GM23338 (cell line): ENCODE data around the gene CACNA2D2. TPM values are rescaled to one million over a fixed set of nuclear protein-coding genes. Genes with fewer than 3 reads are reported as not detected.

Experiments
- ATAC-seq: fragments of 200-7000 bp; cut with Tn5 transposase; 3 replicates; pipeline ENCODE4 v1.9.1; 2020
- DNase-seq: peaks from one replicate; pipeline ENCODE4 v3.0.0-alpha.2; 2015; ENCODE audit warnings: low spot score
- H2AFZ ChIP-seq: fragments of 200-600 bp; sonication (generic); 2 replicates; pipeline ENCODE4 v1.8.0; 2016; ENCODE audit warnings: antibody characterized with exemption, mild to moderate bottlenecking, moderate library complexity
- H3F3A ChIP-seq: fragments of 200-600 bp; sonication (generic); replicated peaks from 2 replicates; pipeline ENCODE4 v1.8.0; 2017; ENCODE audit warnings: antibody characterized with exemption, mixed run types, low read depth
- H3K27ac ChIP-seq: fragments of 200-600 bp; sonication (generic); 2 replicates; pipeline ENCODE4 v1.6.1; 2016; ENCODE audit warnings: low read depth
- H3K27me3 ChIP-seq: fragments of 200-600 bp; sonication (generic); 2 replicates; pipeline ENCODE4 v1.8.0; 2016; ENCODE audit warnings: mild to moderate bottlenecking, mixed run types, moderate library complexity; ENCODE audit not compliant: insufficient read depth
- H3K36me3 ChIP-seq: fragments of 200-600 bp; sonication (generic); 2 replicates; pipeline ENCODE4 v1.8.0; 2016; ENCODE audit warnings: mild to moderate bottlenecking; ENCODE audit not compliant: insufficient read depth
- H3K4me1 ChIP-seq: fragments of 200-600 bp; sonication (generic); 2 replicates; pipeline ENCODE4 v1.8.0; 2016; ENCODE audit warnings: mild to moderate bottlenecking, moderate library complexity; ENCODE audit not compliant: insufficient read depth
- H3K4me2 ChIP-seq: fragments of 200-600 bp; sonication (generic); 2 replicates; pipeline ENCODE4 v1.7.1; 2017; ENCODE audit warnings: mixed run types
- H3K4me3 ChIP-seq: fragments of 200-600 bp; sonication (generic); 2 replicates; pipeline ENCODE4 v1.6.1; 2016; ENCODE audit warnings: mixed run types
- H3K79me2 ChIP-seq: fragments of 200-600 bp; sonication (generic); replicated peaks from 2 replicates; pipeline ENCODE4 v1.8.0; 2017; ENCODE audit warnings: mild to moderate bottlenecking; ENCODE audit not compliant: insufficient read depth
- H3K9me2 ChIP-seq: fragments of 200-600 bp; sonication (generic); 2 replicates; pipeline ENCODE4 v1.8.0; 2017; ENCODE audit not compliant: insufficient read depth
- H4K20me1 ChIP-seq: fragments of 200-600 bp; sonication (generic); replicated peaks from 2 replicates; pipeline ENCODE4 v1.8.0; 2017; ENCODE audit warnings: mild to moderate bottlenecking; ENCODE audit not compliant: insufficient read depth
- H3K27ac Mint-ChIP-seq: 2 replicates; pipeline ENCODE4 v1.8.0; 2020; ENCODE audit warnings: inconsistent platforms, mild to moderate bottlenecking, moderate library complexity, mixed read lengths
- H3K27me3 Mint-ChIP-seq: 3 replicates; pipeline ENCODE4 v1.8.0; 2022; ENCODE audit warnings: low read depth, mild to moderate bottlenecking, moderate library complexity, mixed read lengths, inconsistent platforms; ENCODE audit not compliant: insufficient read depth, poor library complexity
- H3K36me3 Mint-ChIP-seq: 3 replicates; pipeline ENCODE4 v1.8.0; 2021; ENCODE audit warnings: low read depth, mild to moderate bottlenecking, inconsistent platforms, moderate library complexity, mixed read lengths
- H3K4me1 Mint-ChIP-seq: 3 replicates; pipeline ENCODE4 v1.8.0; 2020; ENCODE audit warnings: mild to moderate bottlenecking, inconsistent platforms, mixed read lengths
- H3K4me3 Mint-ChIP-seq: 3 replicates; pipeline ENCODE4 v1.8.0; 2021; ENCODE audit warnings: moderate library complexity, mild to moderate bottlenecking, inconsistent platforms, mixed read lengths
- H3K9me3 Mint-ChIP-seq: 3 replicates; pipeline ENCODE4 v1.8.0; 2020; ENCODE audit warnings: moderate library complexity, mild to moderate bottlenecking, inconsistent platforms, mixed read lengths
- CTCF ChIP-seq, 2 experiments: fragments of 200-600 bp in 1 of 2; sonication (generic) in 1 of 2; conservative IDR thresholded peaks; 2 replicates each; pipeline versions ENCODE4 v1.5.1 to v1.6.1; 2016 to 2017; ENCODE audit warnings: antibody characterized with exemption in 2 of 2, low read depth in 2 of 2, mild to moderate bottlenecking in 2 of 2, moderate library complexity in 1 of 2
- ETS1 ChIP-seq: IDR thresholded peaks from 2 replicates; pipeline ENCODE4 v1.6.1; 2016; ENCODE audit warnings: antibody characterized with exemption
- EZH2 ChIP-seq: fragments of 200-600 bp; sonication (generic); IDR thresholded peaks from one replicate; pipeline ENCODE4 v1.8.0; 2017; ENCODE audit warnings: antibody characterized with exemption, mild to moderate bottlenecking, low read depth; ENCODE audit not compliant: unreplicated experiment
- EZH2phosphoT487 ChIP-seq: fragments of 200-600 bp; sonication (generic); IDR thresholded peaks from one replicate; pipeline ENCODE4 v1.8.1; 2018; ENCODE audit warnings: antibody characterized with exemption; ENCODE audit not compliant: unreplicated experiment
- JUNB ChIP-seq: IDR thresholded peaks from one replicate; pipeline ENCODE4 v1.6.1; 2016; ENCODE audit warnings: antibody characterized with exemption; ENCODE audit not compliant: unreplicated experiment
- POLR2AphosphoS5 ChIP-seq: IDR thresholded peaks from 2 replicates; pipeline ENCODE4 v1.6.1; 2016; ENCODE audit warnings: antibody characterized with exemption, low read depth
- REST ChIP-seq: IDR thresholded peaks from one replicate; pipeline ENCODE4 v1.6.1; 2018; ENCODE audit warnings: antibody characterized with exemption; ENCODE audit not compliant: unreplicated experiment
- STAT1 ChIP-seq: IDR thresholded peaks from one replicate; pipeline ENCODE4 v1.6.1; 2016; ENCODE audit warnings: antibody characterized with exemption; ENCODE audit not compliant: unreplicated experiment
- ZNF114 ChIP-seq: fragments of 250-450 bp; sonication (Bioruptor Pico); IDR thresholded peaks from 2 replicates; pipeline ENCODE4 v1.5.0; 2020; ENCODE audit warnings: mild to moderate bottlenecking, moderate library complexity
- ZNF331 ChIP-seq: fragments of 250-450 bp; sonication (Bioruptor Pico); IDR thresholded peaks from 2 replicates; pipeline ENCODE4 v1.5.0; 2020; ENCODE audit warnings: low read depth, mild to moderate bottlenecking, moderate library complexity
- ZNF462 ChIP-seq: fragments of 250-450 bp; sonication (Bioruptor Pico); IDR thresholded peaks from 2 replicates; pipeline ENCODE4 v1.5.0; 2020; ENCODE audit warnings: mild to moderate bottlenecking, moderate library complexity
- polyA plus RNA-seq: library from polyadenylated mRNA; unstranded; fragments of >200 nt; fragmentation: Nextera tagmentation; extraction: Ambion mirVana; gene quantifications from 2 replicates; pipeline ENCODE4 v1.2.1, GENCODE V29; 2016
- total RNA-seq: library from RNA; depleted of rRNA; stranded (reverse); fragments of >200 nt; shearing (Covaris generic); gene quantifications from 2 replicates; pipeline ENCODE4 v1.2.3, GENCODE V29; 2014

Gene CACNA2D2
- total and polyA plus RNA-seq, 2 experiments from 2014 or later: 4.7 to 11.4 TPM

- H3K9me3 Mint-ChIP-seq: no peaks in the 10 kb centered on the region
- H3K4me1 Mint-ChIP-seq: peaks cover 40% of the 10 kb centered on the region
Observed at GRCh38 chr3:50484722-50485121, 18.7 kb downstream of the CACNA2D2 start.

More at GRCh38 chr3:50484722-50485121, 18.7 kb downstream of the CACNA2D2 start:
- Mint-ChIP-seq H3K36me3 (no peaks in the 10 kb centered on the region), H3K27ac (no peak overlapping the region; the same call in 1 of the 2 replicates), H3K27me3 (peaks cover 2% of the 10 kb centered on the region), H3K4me3 (no peak overlapping the region; the same call in 2 of the 3 replicates)
- no peak overlapping the region for H3K4me3 ChIP-seq
- no peak for DNase-seq
- H3K27me3 ChIP-seq: no peaks in the 10 kb centered on the region
- no peak overlapping the region for H3K27ac ChIP-seq
- H4K20me1 ChIP-seq: no peaks in the 10 kb centered on the region; the same call in 1 of the 2 replicates
- H3K36me3 ChIP-seq: no peaks in the 10 kb centered on the region
- no peaks in the 10 kb centered on the region for H3K9me2 ChIP-seq
- no peaks in the 10 kb centered on the region for H3K79me2 ChIP-seq
- H3K4me1 ChIP-seq: no peaks in the 10 kb centered on the region; the same call in 1 of the 2 replicates
- no peak overlapping the region for H2AFZ ChIP-seq
- TF ChIP-seq JUNB: no peak
- no peak for TF ChIP-seq ZNF114 (CRISPR knock-in tag)
- TF ChIP-seq REST: no peak
- TF ChIP-seq EZH2: no peak
- TF ChIP-seq ZNF331 (CRISPR knock-in tag): no peak
- TF ChIP-seq EZH2phosphoT487: no peak
- TF ChIP-seq ZNF462 (CRISPR knock-in tag): no peak
- no peak for TF ChIP-seq CTCF (conservative IDR thresholded peaks at IDR 0.05; ENCODE audit: low read depth in 2 of 2)
- TF ChIP-seq POLR2AphosphoS5: no peak
- no peak for TF ChIP-seq ETS1
- TF ChIP-seq STAT1: no peak
- H3K4me2 ChIP-seq: no peak overlapping the region
- ATAC-seq: no peak
- H3F3A ChIP-seq: no peaks in the 10 kb centered on the region
